ENCODE measurements around the gene ITGA11.

ITGA11 gene

DNA sequence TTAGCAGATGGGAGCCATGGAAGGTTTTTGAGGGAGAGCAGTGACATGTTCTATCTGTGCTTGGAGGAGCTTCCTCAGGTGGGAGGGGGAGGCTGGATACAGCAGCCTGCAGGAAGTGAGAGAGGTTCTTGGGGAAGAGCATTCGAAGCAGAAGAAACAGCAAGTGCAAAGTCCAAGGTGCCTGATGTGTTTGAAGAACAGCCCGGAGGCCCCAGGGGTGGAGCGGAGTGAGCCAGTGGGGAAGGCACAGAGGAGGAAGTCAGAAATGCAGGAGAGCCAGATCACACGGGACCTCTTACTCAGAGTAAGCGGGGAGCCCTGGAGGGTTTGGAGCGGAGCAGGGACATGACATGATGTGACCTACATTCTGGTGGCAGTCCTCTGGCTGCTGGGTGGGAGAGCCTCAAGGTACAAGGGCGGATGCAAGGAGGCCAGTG, 10.8 kb downstream of the ITGA11 start:
- TF ChIP-seq, protein P1, sequence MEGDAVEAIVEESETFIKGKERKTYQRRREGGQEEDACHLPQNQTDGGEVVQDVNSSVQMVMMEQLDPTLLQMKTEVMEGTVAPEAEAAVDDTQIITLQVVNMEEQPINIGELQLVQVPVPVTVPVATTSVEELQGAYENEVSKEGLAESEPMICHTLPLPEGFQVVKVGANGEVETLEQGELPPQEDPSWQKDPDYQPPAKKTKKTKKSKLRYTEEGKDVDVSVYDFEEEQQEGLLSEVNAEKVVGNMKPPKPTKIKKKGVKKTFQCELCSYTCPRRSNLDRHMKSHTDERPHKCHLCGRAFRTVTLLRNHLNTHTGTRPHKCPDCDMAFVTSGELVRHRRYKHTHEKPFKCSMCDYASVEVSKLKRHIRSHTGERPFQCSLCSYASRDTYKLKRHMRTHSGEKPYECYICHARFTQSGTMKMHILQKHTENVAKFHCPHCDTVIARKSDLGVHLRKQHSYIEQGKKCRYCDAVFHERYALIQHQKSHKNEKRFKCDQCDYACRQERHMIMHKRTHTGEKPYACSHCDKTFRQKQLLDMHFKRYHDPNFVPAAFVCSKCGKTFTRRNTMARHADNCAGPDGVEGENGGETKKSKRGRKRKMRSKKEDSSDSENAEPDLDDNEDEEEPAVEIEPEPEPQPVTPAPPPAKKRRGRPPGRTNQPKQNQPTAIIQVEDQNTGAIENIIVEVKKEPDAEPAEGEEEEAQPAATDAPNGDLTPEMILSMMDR (IDR thresholded peaks at IDR 0.05): no peak

DNA sequence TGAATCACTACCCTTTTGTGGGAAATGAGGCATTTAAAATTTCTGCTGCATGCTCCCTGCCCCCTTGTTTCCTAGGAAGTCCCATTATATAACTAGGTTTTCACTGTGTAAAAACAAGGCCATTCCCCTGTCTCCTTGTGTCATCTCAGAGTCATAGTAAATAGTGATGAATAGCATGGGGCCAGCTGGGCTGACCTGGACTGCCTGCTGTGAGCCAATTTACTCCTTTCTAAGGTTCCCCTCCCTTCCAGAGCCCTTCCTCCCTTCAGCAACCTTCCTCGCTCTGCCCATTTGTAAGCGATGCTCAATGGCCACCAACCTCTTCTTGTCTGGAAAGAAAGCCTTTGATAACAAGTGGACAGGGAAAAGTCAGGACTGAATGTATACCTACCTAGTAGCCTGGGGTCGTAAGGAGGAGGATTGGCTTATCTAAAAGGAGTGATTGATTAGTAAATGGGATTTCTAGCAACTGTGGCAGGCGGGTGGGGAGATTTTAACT, 11.7 kb downstream of the ITGA11 start:
- TF ChIP-seq, protein P1 (IDR thresholded peaks at IDR 0.05): no peak

DNA sequence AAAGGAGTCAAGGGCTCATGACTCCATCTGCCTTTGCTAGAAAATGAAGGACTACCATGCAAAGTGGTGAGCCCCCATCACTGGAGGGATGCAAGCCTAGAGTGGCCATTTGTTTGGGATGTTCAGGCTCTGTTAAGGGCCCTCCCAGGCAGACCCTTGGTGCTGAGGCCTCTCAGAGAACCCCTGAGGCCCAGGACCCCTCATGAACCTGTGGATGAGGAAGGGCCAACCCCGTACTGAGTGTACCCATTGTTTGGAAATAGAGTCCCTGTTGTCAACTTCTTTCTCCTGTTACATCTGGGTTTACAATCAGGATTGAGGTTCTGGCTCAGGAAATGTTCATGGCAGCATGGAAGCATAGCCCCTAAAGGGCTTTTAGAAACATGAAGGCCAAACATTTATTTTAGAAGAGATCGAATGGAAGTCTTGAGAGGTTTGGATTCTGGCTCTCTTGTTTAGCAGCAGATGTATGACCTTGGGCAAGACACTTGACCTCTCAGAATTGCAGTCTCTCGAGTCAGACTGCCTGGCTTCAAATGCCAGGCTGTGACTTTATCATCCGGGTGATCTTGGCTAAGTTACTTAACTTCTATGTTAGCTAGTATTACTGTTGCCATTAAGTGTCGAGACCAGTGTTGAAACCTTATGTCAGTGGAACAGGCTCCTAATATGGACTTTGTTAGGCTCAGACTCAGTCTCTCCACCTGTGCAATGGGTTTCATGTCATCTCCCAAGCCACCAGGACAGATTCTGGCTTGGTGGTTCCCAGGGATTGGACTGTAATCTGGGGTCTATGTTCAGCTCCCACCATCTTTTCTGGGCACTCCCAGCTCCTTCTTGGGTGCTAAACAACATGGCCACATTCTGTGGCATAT, 12.4 kb downstream of the ITGA11 start:
- TF ChIP-seq, protein P1 (IDR thresholded peaks at IDR 0.05): no peak

DNA sequence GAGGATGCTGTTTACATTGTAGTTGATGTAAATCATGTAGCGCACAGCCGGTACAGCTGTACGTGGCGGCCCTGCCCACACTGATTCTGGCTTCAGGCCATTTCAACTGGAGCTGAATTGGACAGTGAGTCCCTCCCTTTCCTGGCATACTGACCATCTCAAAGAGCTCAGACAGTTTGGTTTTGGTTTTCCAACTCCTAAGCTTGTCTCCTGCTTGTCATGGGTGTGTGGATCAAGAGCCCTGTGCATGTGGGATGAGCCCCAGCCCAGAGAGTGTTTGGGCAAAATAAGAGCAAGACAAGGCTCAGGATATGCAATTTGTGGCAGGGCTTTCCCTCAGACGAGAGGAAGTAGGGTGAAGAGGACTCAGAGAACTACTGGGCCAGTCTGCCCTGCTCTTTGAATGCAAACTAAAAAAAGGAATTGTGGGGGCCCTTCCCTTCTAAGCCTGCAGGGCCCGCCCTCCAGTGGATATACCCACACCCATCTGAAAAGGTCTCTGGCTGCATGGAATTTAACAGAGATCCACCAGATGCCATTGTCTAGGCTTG, 13.3 kb downstream of the ITGA11 start:
- TF ChIP-seq, protein P1 (IDR thresholded peaks at IDR 0.05): no peak

DNA sequence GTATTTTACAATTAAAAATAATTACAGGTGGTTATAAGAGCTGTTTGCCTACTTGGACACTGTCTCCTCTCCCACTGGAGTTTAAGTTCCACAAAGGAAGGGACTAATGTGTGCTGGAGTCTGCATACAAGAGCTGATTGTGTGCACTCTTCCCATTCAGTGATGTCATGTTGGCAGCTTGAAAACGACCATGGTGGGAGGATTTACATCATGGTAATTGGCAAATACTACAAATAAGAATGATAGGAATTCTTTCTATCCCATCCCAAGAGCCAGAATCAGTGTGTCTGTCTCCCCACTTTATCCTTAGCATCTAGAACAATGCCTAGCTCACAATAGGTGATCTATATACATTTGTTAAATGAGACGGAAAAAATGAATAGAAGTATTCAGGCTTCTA, 14.1 kb downstream of the ITGA11 start:
- TF ChIP-seq, protein P1 (IDR thresholded peaks at IDR 0.05): no peak

DNA sequence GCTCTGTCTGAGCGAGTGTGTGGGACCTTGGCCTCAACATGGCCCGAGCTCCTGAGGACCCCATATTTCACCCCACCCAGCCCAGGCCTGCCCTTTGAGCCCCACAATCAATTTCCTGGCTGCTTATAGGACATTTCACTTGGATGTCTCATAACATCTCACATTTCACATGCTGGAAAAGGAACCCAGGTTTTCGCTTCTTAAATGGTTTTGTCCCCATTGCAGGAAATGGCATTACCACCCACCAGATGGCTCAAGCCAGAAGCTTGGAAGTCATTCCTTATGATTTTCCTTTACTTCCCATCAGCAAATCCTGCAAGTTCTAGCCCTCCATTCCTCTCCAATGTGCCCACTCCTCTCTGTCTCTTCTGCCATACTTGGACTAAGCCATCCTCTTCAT, 14.9 kb downstream of the ITGA11 start:
- TF ChIP-seq, protein P1 (IDR thresholded peaks at IDR 0.05): no peak

DNA sequence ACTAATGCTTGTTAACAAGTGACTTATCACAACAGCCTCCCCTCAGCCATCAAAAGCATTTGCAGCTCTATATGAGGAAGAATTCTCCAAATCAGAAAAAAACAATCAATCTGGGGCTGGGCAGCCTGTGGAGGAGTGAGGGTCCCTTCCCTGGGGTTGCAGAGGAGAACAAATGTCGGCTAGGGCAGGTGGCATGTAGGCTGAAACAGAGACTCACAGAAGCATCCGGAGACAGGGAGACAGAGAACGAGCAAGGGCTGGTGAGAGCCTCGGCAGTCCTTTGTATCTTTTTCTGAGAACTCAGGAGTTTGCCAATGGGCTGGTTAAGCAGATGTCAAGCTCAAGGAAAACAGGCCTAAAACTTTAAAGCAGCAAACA, 15.8 kb downstream of the ITGA11 start:
- TF ChIP-seq, protein P1 (IDR thresholded peaks at IDR 0.05): no peak
